Stimulated activated naive CD4-positive, alpha-beta T cell treated with Interleukin-2 at 50 U/mL for 16 hours (primary cell): ENCODE measurements around the gene BTBD19.
"Not testable (repeated sequence)": the region's sequence is repeated elsewhere in the genome, so short reads cannot be mapped to it uniquely, and the experiment has no call there.

Experiments
- DNase-seq: peaks from one replicate; lab custom pipeline; 2025; lab: John Stamatoyannopoulos, UW

The BTBD19 gene

DNA sequence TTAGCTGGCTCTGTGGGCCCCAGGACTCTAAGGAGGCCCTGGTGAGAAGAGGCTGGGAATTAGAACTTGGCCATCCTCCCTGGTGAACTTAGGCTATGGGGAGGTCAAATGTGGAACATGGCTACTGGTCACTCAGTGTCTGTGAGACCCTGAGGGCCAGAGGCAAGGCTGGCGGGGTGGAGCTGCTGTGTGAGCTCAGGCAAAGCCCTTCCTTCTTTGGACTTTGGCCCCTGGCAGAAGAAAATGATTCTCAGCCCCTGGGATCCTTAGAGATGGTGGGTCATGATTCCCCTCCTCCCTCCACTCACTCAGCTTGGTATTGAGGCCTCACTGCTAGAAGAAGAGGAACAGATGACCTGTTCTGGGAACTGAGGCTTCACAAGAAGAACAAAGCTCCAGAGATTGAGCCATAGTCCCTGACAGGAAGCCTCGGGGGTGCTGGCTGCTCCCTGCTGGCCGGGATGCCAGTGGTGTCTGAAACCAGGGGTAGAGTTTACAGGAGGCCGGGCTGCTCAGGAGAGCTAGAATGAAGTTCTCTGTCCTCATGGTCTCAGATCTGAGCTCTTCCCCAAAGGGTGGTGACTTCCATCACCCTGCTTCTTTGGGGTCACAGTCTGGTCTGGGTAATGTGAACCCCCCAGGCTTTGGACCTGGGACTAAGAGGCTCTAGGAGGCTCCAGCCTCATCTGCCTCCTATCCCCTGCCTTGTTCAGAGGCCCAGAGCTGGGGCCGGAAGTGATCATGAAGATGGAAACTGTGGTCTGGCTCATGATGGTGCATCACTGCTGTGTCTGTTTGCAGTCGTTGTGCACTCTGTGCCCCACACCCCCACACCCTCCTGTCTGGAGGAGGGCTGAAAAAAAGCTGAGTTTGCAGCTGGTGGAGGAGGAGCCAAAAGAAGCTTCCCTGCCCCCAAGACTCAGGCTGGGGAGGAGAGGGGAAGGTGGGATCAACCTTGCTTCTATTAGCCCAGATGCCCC lies 905 bp downstream of the BTBD19 start:
- peak; percentile 88 for DNase-seq

DNA sequence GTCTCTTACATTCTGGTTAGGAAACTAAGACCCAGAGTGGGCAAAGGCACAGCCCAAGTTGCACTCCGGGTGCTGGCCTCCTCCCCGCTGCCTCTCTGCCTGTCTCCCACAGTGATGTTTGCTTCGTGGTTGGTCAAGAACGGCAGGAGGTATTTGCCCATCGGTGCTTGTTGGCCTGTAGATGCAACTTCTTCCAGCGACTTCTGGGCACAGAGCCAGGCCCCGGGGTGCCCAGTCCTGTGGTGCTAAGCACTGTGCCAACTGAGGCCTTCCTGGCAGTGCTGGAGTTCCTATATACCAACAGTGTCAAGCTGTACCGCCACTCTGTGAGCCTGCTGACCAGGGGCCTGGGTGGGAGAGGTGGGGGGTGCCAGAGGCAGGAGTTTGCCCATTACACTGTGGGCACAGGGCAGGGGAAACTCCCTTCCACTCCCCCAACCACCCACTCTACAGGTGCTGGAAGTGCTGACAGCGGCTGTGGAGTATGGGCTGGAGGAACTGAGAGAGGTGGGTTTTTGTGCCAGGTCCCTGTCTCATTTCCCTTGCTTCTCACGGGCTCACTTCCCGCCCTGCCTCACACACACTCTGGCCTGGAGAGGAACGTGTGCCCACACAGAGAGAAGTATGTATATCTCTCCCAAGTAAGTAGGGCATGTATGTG lies 1.9 kb downstream of the BTBD19 start:
- peak; percentile 54 for DNase-seq

DNA sequence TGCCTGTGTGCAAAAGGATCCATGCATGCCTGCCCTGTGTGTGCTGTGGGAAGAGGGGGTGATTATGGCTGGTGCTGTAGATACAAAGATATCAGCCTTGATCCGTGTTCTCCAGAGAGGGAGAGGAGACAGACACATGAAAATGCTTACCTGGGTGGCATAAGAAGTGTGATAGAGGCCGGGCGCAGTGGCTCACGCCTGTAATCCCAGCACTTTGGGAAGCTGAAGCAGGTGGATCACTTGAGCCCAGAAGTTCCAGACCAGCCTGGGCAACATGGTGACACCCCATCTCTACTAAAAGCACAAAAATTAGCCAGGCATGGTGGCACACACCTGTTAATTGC lies 2.4 kb downstream of the BTBD19 start:
- DNase-seq = not testable (repeated sequence)

GRCh38 chr1:44811234-44811633 lies 2.9 kb downstream of the BTBD19 start:
- DNase-seq = no peak

GRCh38 chr1:44812822-44813543 lies 4.7 kb downstream of the BTBD19 start:
- DNase-seq = no peak

GRCh38 chr1:44815926-44816325 lies 7.6 kb downstream of the BTBD19 start:
- DNase-seq = not testable (repeated sequence)

DNA sequence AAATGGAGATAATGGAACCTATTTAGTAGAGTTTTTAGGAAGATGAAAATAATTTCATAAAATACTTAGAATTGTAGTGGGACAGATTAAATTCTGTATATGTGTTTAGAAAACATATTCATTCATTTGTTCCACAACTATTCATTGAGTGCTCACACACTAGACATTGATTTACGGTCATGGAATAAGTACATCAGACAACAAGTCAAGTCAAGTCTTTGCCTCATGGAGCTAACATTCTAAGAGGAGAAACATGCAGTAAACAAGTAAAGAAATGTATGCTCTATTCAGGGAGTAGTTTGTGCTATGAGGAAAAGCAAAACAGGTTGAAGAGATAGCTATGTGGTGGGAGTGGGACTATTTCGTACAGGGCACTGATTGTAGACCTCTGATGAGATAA lies 9.0 kb downstream of the BTBD19 start:
- no peak for DNase-seq

- DNase-seq = no peak
Measured at GRCh38 chr1:44817771-44818495, 9.6 kb downstream of the BTBD19 start.

GRCh38 chr1:44819196-44819607 lies 10.9 kb downstream of the BTBD19 start:
- DNase-seq = no peak

- peak; percentile 80 for DNase-seq
Measured at GRCh38 chr1:44819608-44820327, 11.4 kb downstream of the BTBD19 start.

- DNase-seq = no peak
Measured at GRCh38 chr1:44820328-44821239, 12.3 kb downstream of the BTBD19 start.

- no peak for DNase-seq
Measured at GRCh38 chr1:44821240-44821715, 13.0 kb downstream of the BTBD19 start.

DNA sequence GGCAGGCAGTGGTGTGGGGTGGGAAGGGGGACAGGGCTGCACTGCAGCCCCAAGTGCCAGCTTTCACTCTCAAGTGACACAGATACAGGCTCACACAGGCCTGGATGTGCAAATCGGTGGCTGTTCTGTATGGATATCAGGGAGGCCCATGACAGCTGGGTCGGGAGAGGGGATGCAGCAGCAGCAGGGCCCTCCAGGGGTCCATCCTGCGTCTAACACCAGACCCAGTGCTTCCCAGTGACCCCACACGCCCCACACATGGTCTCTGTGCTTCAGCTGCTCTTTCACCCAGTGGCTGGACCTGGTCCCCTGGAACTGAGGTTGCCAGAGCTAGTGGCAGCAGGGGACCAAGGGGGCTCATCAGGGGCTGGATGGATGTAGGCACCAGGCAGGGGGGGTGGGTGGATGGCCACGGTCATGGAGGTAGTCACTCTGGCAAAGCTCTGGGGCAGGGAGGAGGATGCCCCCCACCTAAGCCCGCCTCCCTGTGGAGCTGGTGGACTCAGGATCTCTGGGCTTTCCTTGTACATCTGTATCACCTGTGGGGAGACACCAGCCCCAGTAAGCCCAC lies 13.9 kb downstream of the BTBD19 start:
- DNase-seq = no peak

- DNase-seq = no peak
Measured at GRCh38 chr1:44822981-44823451, 14.7 kb downstream of the BTBD19 start.

DNA sequence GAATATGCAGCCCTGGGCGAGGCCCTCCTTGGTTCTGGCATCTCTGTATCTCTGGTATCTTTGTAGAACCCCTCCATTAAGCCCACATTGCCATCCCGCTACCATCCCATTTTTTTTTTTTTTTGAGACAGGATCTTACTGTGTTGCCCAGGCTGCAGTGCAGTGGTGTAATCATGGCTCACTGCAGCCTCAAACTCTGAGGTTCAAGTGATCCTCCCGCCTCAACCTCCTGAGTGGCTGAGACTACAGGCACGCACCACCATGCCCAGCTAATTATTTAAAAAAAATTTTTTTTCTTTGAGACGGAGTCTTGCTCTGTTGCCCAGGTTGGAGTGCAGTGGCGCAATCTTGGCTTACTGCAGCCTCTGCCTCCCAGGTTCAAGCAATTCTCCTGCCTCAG lies 16.1 kb downstream of the BTBD19 start:
- not testable (repeated sequence) for DNase-seq

- DNase-seq = no peak
Measured at GRCh38 chr1:44826375-44827196, 18.3 kb downstream of the BTBD19 start.

- DNase-seq = no peak
Measured at GRCh38 chr1:44827197-44828002, 19.1 kb downstream of the BTBD19 start.
